Retina (tissue), 1 donor: ENCODE results near the gene ARID3A.
"Not testable (repeated sequence)": the region's sequence is repeated elsewhere in the genome, so short reads cannot be mapped to it uniquely, and the experiment has no call there.

Source experiments
- DNase-seq: peaks from one replicate; pipeline ENCODE4 v3.0.0-alpha.2; 2016

The ARID3A gene

GRCh38 chr19:1018932-1019615 lies 93.2 kb downstream of the ARID3A start:
- no peak for DNase-seq

GRCh38 chr19:1019616-1019961 lies 93.8 kb downstream of the ARID3A start:
- DNase-seq, result no peak

- no peak for DNase-seq
Observed at GRCh38 chr19:1019980-1020867, 94.4 kb downstream of the ARID3A start.

- DNase-seq, result peak; percentile 98
Observed at GRCh38 chr19:1020868-1021425, 95.1 kb downstream of the ARID3A start, which contains the start of gene TMEM259. Gene TMEM259, minus strand, starts transcription at chr19:1021123. Its CDS starts 127 bp downstream, at chr19:1020996.

- not testable (repeated sequence) for DNase-seq
Observed at GRCh38 chr19:1023883-1024188, 98.0 kb downstream of the ARID3A start.

GRCh38 chr19:1025080-1025479 lies 99.2 kb downstream of the ARID3A start:
- not testable (repeated sequence) for DNase-seq
